Activated CD4-positive, alpha-beta T cell treated with anti-CD3 and anti-CD28 coated beads, Interleukin-2, amount 10 ng/mL, durations not matched to agents 7 days and 5 days (primary cell): ENCODE results near the gene MAPK12. TPM values are rescaled to one million over a fixed set of nuclear protein-coding genes. Genes with fewer than 3 reads are reported as not detected.

Experiments used
- CTCF ChIA-PET: fragments of 350-600 bp; sonication (Branson Sonifier 250); formaldehyde crosslinking; loops from one replicate; lab custom pipeline; 2021; ENCODE audit warnings: antibody characterized with exemption; lab: Charles Lee
- POLR2A ChIA-PET: fragments of 350-600 bp; sonication (Branson Sonifier 250); formaldehyde crosslinking; loops from one replicate; lab custom pipeline; 2021; ENCODE audit warnings: antibody characterized with exemption; lab: Charles Lee
- DNase-seq: peaks from one replicate; pipeline ENCODE4 v3.0.0-alpha.2; 2020
- H3K27ac Mint-ChIP-seq: one replicate; pipeline ENCODE4 v1.8.0; 2021; ENCODE audit warnings: mild to moderate bottlenecking, moderate library complexity, mixed read lengths
- H3K27me3 Mint-ChIP-seq: one replicate; pipeline ENCODE4 v1.8.0; 2021; ENCODE audit warnings: mixed read lengths
- H3K36me3 Mint-ChIP-seq: one replicate; pipeline ENCODE4 v1.8.0; 2021; ENCODE audit warnings: low read depth, mixed read lengths
- H3K4me1 Mint-ChIP-seq: one replicate; pipeline ENCODE4 v1.8.0; 2021; ENCODE audit warnings: mixed read lengths
- H3K4me3 Mint-ChIP-seq: one replicate; pipeline ENCODE4 v1.8.0; 2021; ENCODE audit warnings: mild to moderate bottlenecking, moderate library complexity, mixed read lengths
- H3K9me3 Mint-ChIP-seq: one replicate; pipeline ENCODE4 v1.8.0; 2021; ENCODE audit warnings: mixed read lengths
- total RNA-seq, 2 experiments: library from RNA; stranded (reverse); gene quantifications; one replicate each; pipeline ENCODE4 v1.2.3, GENCODE V29; 2021

MAPK12 gene
- total RNA-seq, 2 experiments from 2014 or later = 2.9 TPM

GRCh38 chr22:50296658-50297490 lies 35.4 kb upstream of the MAPK12 start:
- ChIA-PET CTCF (interaction anchor here (0.6 to 2.7 kb wide), 4 partner anchors 8 to 53 kb away, joined by 3 to 15 read pairs (median 4); no protein-coding TSS in a partner anchor), POLR2A (no interaction called here)
- Mint-ChIP-seq H3K36me3 (no peaks in the 10 kb centered on the region), H3K9me3 (no peaks in the 10 kb centered on the region), H3K27ac (no peak overlapping the region), H3K4me1 (peaks cover 12% of the 10 kb centered on the region), H3K4me3 (no peak overlapping the region), H3K27me3 (peaks cover 22% of the 10 kb centered on the region)
- no peak for DNase-seq

- Mint-ChIP-seq H3K9me3 (no peaks in the 10 kb centered on the region), H3K36me3 (no peaks in the 10 kb centered on the region), H3K27me3 (peaks cover 24% of the 10 kb centered on the region), H3K4me1 (peaks cover 12% of the 10 kb centered on the region), H3K4me3 (no peak overlapping the region), H3K27ac (no peak overlapping the region)
- CTCF ChIA-PET = interaction anchor here (0.6 to 5.4 kb wide), 3 partner anchors 10 to 199 kb away, joined by 3 to 38 read pairs (median 4); no protein-coding TSS in a partner anchor
- POLR2A ChIA-PET = no interaction called here
- DNase-seq = no peak
These were observed 32.8 kb upstream of the MAPK12 start for GRCh38 chr22:50294319-50294656.

- Mint-ChIP-seq H3K9me3 (no peaks in the 10 kb centered on the region), H3K4me3 (no peak overlapping the region), H3K4me1 (peaks cover 12% of the 10 kb centered on the region), H3K27ac (no peak overlapping the region), H3K36me3 (no peaks in the 10 kb centered on the region), H3K27me3 (peaks cover 22% of the 10 kb centered on the region)
- ChIA-PET CTCF (interaction anchor here (0.6 to 5.4 kb wide), 3 partner anchors 11 to 200 kb away, joined by 3 to 38 read pairs (median 4); no protein-coding TSS in a partner anchor), POLR2A (no interaction called here)
- no peak for DNase-seq
These were observed 32.2 kb upstream of the MAPK12 start for GRCh38 chr22:50293441-50294318.

- Mint-ChIP-seq H3K9me3 (no peaks in the 10 kb centered on the region), H3K27me3 (peaks cover 20% of the 10 kb centered on the region), H3K27ac (peak overlapping the region; percentile 0), H3K4me1 (peaks cover 12% of the 10 kb centered on the region), H3K36me3 (no peaks in the 10 kb centered on the region), H3K4me3 (peak overlapping the region; percentile 9)
- POLR2A ChIA-PET = no interaction called here
- no peak for DNase-seq
- CTCF ChIA-PET = interaction anchor here (5.4 kb wide), 1 partner anchor 17 kb away, joined by 38 read pairs; no protein-coding TSS in a partner anchor
These were observed 31.4 kb upstream of the MAPK12 start for GRCh38 chr22:50292643-50293440.

- no peak for DNase-seq
- Mint-ChIP-seq H3K4me1 (peaks cover 12% of the 10 kb centered on the region), H3K27me3 (peaks cover 20% of the 10 kb centered on the region), H3K4me3 (no peak overlapping the region), H3K27ac (no peak overlapping the region), H3K9me3 (no peaks in the 10 kb centered on the region), H3K36me3 (no peaks in the 10 kb centered on the region)
- ChIA-PET CTCF (interaction anchor here (0.9 to 5.4 kb wide), 2 partner anchors 14 to 102 kb away, joined by 3 to 38 read pairs; no protein-coding TSS in a partner anchor), POLR2A (no interaction called here)
These were observed 28.6 kb upstream of the MAPK12 start for GRCh38 chr22:50289942-50290630.

GRCh38 chr22:50289151-50289941 lies 27.9 kb upstream of the MAPK12 start:
- Mint-ChIP-seq H3K4me3 (no peak overlapping the region), H3K36me3 (no peaks in the 10 kb centered on the region), H3K27me3 (peaks cover 18% of the 10 kb centered on the region), H3K27ac (no peak overlapping the region), H3K4me1 (peaks cover 12% of the 10 kb centered on the region), H3K9me3 (no peaks in the 10 kb centered on the region)
- CTCF ChIA-PET = interaction anchor here (5.4 kb wide), 1 partner anchor 13 kb away, joined by 38 read pairs; no protein-coding TSS in a partner anchor
- POLR2A ChIA-PET = no interaction called here
- no peak for DNase-seq

- no peaks in the 10 kb centered on the region for H3K36me3 Mint-ChIP-seq
- no peak overlapping the region for H3K4me3 Mint-ChIP-seq
- H3K27me3 Mint-ChIP-seq = peaks cover 12% of the 10 kb centered on the region
- H3K4me1 Mint-ChIP-seq = peaks cover 9% of the 10 kb centered on the region
- no peak overlapping the region for H3K27ac Mint-ChIP-seq
- no peaks in the 10 kb centered on the region for H3K9me3 Mint-ChIP-seq
- ChIA-PET POLR2A (no interaction called here), CTCF (interaction anchor here (0.8 kb wide), 1 partner anchor 11 kb away, joined by 3 read pairs; no protein-coding TSS in a partner anchor)
- no peak for DNase-seq
These were observed 26.2 kb upstream of the MAPK12 start for GRCh38 chr22:50287731-50288130.

- Mint-ChIP-seq H3K4me1 (peaks cover under 1% of the 10 kb centered on the region), H3K36me3 (no peaks in the 10 kb centered on the region), H3K27me3 (peaks cover 4% of the 10 kb centered on the region), H3K4me3 (no peak overlapping the region), H3K27ac (no peak overlapping the region), H3K9me3 (no peaks in the 10 kb centered on the region)
- CTCF ChIA-PET = no interaction called here
- POLR2A ChIA-PET = no interaction called here
- no peak for DNase-seq
These were observed 25.3 kb upstream of the MAPK12 start for GRCh38 chr22:50286701-50287318.

- Mint-ChIP-seq H3K4me1 (no peaks in the 10 kb centered on the region), H3K9me3 (no peaks in the 10 kb centered on the region), H3K27me3 (no peaks in the 10 kb centered on the region), H3K4me3 (no peak overlapping the region), H3K27ac (no peak overlapping the region), H3K36me3 (no peaks in the 10 kb centered on the region)
- POLR2A ChIA-PET = no interaction called here
- no peak for DNase-seq
- CTCF ChIA-PET = no interaction called here
These were observed 24.8 kb upstream of the MAPK12 start for GRCh38 chr22:50286275-50286674.

- CTCF ChIA-PET = no interaction called here
These were observed 24.2 kb upstream of the MAPK12 start for GRCh38 chr22:50285568-50286229.

More at GRCh38 chr22:50285568-50286229, 24.2 kb upstream of the MAPK12 start:
- no peaks in the 10 kb centered on the region for H3K9me3 Mint-ChIP-seq
- H3K4me3 Mint-ChIP-seq = no peak overlapping the region
- H3K27ac Mint-ChIP-seq = no peak overlapping the region
- DNase-seq = no peak
- H3K36me3 Mint-ChIP-seq = no peaks in the 10 kb centered on the region
- H3K4me1 Mint-ChIP-seq = no peaks in the 10 kb centered on the region
- POLR2A ChIA-PET = no interaction called here
- H3K27me3 Mint-ChIP-seq = no peaks in the 10 kb centered on the region
